NCI-H2029 (cell line): ENCODE data around the gene GOPC.
"Not testable (repeated sequence)": the region's sequence is repeated elsewhere in the genome, so short reads cannot be mapped to it uniquely, and the experiment has no call there.

ENCODE experiments used
- DNase-seq: peaks from one replicate; lab custom pipeline; 2025; lab: John Stamatoyannopoulos, UW

The GOPC gene

DNA sequence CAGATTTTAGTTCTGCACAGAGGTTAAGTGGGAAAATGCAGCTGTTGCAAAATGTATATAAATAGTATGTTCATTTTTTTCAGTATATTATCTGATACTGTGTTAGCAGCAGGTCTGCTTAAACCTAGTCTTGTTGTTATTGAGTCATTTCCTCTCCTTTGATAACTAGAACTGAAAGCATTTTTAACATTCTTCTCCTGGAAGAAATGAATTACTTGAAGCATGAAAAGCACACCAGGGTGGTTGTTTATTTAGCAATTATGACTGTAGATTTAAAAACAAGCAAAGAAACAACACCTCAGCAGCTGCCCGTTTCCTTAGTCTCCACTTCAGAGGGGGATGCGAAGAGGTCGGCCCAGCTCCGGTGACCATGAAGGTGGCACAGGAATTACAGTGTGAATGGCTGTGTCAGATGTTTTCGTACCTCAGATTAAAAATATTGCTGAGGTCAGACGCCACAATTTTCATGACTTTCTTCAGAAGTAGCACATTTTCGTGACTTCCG lies 53.5 kb downstream of the GOPC start:
- no peak for DNase-seq

DNA sequence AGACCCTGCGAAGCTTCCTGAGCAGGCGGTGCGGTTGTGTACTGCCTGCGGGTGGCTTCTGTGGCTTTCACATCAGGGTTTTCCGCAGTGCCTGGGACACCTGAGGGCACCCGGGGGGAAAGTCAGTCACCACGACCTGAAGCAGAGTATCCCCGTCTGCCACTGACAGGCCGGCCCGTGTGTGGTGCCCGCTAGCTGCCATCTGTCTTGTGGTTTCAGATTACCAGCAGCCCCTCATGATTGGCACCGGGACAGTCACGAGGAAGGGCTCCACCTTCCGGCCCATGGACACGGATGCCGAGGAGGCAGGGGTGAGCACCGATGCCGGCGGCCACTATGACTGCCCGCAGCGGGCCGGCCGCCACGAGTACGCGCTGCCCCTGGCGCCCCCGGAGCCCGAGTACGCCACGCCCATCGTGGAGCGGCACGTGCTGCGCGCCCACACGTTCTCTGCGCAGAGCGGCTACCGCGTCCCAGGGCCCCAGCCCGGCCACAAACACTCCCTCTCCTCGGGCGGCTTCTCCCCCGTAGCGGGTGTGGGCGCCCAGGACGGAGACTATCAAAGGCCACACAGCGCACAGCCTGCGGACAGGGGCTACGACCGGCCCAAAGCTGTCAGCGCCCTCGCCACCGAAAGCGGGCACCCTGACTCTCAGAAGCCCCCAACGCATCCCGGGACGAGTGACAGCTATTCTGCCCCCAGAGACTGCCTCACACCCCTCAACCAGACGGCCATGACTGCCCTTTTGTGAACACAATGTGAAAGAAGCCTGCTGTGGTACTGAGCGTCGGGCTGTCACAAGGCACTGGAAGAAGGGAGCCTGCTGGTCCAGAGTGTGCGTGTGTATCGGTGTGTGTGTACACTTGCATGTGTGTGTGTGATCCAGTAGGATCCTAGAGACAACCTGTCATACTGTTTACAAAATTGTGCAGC lies 54.4 kb downstream of the GOPC start:
- DNase-seq = peak; percentile 20

DNA sequence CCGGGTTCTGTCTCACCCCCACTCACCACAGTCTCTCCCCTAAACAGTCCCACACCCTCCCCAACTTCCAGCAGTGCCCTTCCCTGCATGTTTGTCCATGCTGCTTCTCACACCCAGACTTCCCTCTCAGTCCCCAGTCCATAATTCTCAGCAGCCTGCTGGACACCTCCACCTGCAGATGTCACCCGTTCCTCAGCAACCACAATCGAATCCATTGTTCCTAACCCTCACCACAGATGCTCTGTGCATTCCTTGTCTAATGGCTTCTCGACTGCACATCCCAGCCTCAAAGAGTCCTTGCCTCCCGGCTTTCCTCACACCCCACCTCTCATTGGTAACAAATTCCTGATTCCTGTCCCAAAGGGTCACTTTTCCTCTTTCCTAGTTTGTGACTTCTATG lies 55.6 kb downstream of the GOPC start:
- DNase-seq = no peak

DNA sequence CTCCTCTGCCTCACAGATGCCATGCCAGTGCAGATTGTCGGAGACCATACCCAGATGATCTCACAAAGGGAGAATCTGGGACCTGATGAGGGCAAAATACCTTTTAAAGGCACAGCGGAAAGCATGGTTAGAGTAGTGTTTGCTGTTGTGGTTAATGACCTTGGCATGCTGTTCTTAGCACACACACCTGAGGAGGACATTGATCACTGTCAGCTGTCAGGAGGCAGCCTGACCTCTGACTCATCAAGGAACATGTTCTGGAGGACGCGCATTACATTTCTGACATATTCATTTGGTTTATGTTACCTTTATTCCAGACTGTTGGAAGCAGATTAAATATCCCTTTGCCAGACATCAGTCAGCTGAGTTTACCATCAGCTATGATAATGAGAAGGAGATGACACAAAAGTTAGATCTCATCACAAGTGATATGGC lies 57.1 kb downstream of the GOPC start:
- DNase-seq = peak; percentile 98

DNA sequence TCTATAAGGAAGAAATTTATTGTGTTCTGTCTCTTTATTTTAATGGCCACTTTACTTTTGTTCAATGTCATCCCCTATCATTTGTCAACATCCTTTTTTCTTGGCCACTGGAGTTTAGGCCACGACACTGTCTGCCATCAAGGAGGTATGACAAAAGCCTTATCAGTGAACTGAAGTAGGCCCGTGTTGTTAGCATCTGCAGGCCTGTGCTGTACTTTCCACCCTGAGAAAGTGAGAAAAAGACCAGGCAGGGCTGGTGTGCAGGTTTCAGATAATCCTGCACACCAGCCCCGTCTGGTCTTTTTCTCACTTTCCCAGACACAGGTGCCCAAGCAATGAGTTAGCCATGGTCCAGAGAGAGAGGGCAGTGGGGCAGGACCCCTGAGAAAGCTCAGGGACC lies 57.6 kb downstream of the GOPC start:
- peak; percentile 54 for DNase-seq

DNA sequence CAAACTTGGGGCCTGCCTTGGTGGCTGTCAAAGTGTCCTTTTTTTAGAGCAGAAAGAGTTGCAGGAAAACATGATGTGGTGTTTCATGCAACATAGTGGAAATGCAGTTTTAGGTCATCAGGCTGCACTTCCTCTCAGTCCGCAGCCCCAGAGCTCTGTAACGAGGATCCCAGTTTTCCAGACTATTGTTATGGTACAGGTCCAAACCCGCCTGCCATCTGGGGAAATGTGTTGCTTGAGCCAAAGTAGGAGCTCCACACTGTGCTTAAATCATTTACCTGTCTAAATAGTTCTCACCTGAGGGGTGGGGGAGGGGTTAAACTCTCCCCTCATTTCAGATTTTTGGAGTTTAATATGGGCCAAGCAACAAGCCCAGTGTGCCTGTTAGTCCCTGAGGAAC lies 59.8 kb downstream of the GOPC start:
- DNase-seq = no peak

DNA sequence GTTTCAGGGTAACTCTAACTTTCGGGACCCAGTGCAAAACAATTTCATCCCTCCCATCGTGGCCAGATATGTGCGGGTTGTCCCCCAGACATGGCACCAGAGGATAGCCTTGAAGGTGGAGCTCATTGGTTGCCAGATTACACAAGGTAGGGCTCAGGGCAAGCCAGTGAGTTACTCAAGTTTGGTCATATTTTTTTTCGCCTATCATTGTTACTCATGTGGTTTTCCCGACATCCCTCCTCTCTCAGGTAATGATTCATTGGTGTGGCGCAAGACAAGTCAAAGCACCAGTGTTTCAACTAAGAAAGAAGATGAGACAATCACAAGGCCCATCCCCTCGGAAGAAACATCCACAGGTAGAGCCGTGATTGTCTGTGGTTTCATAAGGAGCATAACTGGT lies 61.6 kb downstream of the GOPC start:
- DNase-seq = no peak

DNA sequence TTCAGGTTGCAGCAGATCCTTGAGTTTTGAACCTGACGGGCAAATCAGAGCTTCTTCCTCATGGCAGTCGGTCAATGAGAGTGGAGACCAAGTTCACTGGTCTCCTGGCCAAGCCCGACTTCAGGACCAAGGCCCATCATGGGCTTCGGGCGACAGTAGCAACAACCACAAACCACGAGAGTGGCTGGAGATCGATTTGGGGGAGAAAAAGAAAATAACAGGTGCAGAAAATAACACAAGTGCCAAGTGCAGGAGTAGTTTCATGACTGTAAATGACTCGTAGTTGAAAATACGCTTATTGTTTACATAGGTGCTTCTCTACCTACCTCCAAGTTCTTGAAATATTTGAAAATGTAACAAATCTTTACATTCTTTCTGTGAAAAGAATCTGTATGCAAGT lies 63.7 kb downstream of the GOPC start:
- no peak for DNase-seq

DNA sequence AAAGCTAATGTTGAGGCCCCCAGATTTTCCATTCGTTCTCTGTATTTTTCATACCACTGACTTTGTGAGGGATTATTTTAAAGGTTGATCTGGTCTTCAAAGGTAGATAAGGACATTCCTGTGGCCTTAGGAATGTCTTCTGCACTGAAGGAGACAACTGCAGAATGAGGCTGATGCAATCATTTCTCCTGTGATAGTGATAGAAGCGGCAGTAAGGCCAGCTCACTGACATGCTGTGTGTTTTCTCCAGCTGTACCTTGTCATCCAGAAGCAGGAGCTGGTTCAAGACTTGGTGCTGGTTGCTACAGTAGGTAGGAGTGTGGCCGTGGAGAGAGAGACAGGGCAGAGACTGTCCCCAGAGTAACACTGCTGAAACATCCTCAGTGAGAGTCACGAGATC lies 66.0 kb downstream of the GOPC start:
- DNase-seq = no peak

DNA sequence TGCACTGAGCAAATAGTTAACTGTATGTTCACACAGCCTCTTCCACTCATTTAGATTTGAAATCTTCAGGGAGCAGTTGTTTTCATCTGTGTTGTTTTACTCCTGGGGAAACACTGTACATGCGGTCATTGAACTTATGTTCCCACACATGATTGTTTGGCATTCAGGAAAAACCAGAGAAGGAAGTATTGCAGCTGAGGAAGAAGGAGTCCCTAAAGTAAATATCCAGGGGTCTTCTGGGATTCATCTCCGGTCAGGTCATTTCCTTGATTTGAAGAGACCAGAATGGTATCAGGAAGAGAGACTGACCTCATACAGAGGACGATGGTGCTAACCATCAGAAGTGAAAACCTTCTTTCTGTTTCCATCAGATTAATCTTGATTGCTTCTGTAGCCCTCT lies 67.3 kb downstream of the GOPC start:
- DNase-seq = no peak

DNA sequence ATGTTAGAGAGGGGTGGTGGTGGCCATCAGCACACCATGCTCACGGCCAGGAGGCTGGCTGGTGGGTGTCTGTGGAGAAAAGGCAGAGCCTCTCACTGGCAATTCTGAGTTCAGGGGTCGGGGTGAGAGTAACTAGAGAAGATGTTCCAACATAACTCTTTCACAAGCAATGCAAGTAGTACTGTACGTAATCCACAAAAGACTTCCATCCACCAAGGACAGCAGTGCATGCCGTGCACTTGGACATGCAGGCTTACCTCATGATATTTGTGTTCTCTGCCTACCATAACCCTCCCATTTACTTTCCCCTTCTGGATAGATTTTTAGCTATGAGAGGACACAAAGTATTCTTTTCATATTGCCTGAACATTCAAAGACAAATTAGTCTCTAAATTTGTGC lies 68.5 kb downstream of the GOPC start:
- DNase-seq = no peak

DNA sequence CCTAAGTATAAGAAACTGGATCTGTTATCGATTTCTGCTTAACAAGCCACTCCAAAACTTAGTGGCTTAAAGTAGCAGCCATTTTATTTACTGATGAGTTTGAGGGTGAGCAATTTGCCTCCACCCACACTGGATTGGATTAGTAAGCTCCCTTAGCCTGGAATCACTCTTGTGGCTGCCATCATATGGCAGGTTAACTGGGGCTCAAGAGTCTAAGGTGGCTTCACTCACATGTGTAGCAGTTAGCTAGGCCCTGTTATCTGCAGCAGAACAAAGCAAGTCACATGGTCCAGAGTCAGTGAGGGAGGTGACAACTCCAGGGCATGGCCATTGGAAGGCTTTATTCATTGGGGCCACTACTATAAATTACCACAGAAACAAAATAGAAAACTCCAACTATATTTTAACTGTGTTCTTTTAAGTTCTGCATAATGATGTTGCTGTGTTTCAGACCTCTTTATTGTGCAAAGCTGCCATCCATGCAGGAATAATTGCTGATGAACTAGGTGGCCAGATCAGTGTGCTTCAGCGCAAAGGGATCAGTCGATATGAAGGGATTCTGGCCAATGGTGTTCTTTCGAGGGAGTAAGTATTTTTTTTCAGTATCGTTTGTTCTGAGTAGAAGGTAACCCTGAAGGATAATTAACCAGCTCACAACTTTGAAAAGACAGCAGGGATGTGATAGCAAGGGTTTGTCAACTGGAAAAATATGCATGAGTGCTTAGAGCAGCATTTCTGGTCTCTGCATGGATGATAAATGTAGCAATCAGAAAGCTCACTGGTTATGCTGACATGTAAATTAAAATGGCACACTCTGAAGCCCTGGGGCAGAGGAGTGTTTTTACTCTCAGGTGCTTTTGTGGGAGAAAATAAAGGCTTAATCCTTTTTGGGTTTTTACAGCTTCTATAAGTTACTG lies 70.2 kb downstream of the GOPC start:
- no peak for DNase-seq

DNA sequence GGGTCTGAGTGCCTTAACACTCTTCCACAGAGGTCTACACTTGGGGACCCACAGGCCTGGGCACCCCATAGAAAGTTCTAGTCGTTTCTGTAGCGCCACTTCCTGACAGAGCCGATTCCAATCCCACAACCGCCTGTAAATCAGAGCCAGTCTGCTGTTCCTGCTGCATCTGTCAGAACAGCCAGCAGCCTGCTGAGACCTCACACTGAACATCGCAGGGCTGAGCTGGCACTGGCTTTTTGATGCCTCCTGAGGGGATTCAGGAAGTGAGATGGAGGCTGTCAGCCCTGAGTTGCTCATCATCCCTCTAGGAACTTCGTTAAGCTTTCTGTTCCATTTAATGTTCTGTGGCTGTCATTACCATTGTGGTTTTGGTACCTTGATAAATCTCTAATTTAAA lies 71.0 kb downstream of the GOPC start:
- DNase-seq = no peak

DNA sequence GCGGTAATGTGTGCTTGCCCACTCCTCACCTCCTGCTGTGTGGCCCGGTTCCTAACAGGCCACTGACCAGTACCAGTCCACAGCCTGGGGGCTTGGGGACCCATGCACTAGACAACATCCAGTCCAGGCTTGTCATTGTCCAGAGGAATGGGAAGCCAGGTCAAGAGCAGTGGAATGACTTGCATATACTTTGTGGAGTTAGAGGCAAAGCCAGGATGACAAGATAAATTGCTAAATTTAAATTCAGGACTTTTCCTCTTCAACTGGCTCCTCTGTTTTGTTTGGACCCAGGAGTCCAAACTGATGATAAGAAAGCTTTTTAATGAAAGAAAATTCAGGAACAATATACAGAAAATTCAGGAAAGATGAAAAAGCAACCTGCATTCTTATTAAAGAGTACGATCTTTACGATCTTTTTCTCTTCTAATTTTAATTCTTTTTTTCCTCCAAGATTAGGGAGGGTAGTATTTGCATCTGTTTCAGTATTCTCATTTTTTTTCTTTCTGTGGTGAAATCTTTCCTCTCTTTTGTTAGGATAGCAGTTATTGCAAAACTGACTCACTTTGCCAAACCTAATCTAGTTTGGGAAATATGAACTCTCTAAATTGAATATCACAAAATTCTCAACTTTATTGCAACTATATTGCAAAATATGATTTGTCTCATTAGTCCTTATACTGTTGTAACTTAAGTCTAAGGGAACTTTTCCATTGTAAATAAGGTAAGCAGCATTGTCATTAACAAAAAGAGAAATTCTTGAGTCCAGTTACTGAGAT lies 71.7 kb downstream of the GOPC start:
- DNase-seq = no peak

DNA sequence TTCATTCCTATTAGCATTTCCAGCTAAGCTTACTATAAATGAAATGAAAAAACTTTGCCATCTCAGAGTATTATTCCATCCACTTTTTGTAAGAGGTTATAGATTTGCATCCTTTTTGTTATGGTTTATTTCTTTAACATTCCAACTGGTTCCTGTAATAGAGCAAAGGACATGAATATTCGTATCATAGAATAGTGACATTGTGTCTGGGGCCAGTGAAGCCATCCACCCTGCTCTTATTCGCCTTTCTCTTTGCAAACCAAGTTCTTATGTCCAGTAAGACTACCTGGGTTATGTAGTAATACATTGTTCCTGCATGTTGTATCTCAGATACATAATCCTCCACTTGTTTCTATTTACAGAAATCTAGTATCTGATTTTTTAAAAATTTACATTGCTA lies 76.7 kb downstream of the GOPC start:
- DNase-seq = no peak

DNA sequence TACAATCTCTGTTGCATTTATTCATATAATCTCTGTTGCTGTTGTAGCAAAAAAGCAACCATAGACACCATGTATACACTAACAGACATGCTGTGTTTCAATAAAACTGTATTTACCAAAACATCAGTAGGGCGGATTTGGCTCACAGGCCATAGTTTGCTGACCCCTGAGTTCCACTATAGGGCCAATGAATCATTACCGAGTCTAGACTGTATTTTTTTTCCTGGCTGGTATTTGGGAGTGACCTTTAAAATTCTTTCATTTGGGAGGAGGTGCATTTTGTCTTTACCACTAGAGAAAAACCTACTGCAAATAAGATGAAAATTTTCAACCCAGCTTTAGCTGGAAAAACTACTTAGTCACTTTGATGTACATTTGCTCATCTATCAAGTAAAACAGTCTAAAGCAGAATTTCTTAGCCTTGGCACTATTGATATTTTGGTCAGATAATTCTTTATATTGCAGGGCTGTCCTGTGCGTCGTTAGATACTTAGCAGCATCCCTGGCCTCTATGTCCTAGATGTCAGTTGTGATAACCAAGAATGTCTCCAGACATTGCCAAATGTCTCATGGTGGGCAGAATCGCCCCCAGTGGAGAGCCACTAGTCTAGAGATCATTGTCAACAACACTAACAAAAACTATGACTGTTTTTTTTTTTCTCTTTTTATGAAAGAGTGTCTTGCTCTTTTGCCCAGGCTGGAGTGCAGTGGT lies 80.4 kb downstream of the GOPC start:
- DNase-seq = no peak

DNA sequence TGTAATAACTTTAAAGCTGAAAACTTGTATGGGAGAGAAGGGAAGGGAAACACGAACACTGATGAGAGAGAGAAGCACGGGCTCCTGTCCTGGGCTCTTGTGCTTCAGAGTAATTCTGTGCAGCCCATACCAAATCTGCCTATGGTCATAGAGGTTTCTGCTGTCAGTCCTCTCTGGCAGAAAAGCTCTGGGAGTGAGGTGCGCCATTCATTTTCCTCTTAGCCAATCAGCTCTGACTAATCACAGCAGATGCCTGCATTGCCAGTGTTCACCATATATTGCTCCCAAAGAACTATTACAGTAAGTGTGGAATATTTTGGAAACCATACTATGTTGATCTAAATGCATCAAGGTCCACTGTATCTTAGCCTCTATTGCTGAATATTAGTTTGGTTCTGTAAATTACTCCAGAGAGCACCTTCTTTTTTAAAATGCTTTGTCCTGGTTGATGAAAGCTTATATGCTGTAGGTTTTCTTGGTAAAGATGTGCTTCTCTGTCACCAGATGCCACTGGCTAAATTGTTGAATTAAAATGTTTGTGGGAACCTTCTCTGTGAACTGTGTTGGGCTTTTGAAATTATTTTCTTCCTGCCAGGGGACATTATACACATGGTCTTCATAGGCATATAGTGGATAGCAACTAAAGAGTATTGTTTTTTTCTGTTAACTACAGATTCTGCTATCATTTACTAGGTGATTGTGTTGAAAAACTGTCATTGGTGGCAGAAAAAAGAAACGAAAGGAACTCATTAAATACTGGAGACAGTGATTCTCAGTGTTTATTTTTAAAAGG lies 81.5 kb downstream of the GOPC start:
- no peak for DNase-seq

DNA sequence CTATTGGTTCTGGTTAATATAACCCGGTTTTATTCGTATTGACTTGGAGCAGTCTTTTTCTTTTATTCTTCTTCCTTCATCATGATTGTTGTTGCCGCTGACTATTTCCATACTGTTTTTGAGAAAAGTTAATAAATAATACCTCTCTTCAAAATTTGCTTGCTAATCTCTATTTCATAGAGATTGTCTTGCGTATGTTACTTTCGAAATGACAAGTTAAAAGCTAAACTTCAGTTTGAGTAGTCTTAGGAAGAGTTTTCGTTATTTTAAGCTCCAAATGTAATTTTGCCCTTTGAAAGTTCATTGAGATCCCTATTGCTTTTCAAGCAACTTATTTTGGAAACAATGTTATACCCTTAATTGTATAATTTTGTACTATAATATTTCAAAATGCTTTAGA lies 83.4 kb downstream of the GOPC start:
- no peak for DNase-seq

DNA sequence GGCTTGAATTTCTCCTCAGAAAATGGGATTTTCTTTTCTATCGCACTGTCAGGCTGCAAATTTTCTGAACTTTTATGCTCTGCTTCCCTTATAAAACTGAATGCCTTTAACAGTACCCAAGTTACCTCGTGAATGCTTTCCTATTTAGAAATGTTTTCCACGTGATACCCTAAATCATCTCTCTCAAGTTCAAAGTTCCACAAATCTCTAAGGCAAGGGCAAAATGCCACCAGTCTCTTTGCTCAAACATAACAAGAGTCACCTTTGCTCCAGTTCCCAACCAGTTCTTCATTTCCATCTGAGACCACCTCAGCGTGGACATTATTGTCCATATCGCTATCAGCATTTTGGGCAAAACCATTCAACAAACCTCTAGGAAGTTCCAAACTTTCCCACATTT lies 84.3 kb downstream of the GOPC start:
- DNase-seq = not testable (repeated sequence)

DNA sequence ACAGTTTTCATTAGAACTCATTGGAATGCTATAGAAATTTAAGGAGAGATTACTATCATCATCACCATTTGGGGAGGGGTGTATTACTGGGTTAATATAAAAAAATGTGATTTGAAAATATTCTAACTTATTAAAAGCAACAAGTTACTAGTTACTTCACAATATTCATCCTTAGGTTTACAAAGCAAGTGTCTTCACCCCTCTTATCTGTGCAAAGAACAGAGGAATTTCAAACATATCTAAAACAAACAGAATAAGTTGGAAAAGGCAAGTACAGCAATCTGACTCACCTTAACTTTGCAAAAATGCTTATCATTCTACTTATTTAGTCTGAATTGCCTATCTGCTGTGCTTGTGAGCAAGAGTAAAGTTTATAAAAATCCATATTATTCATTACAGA lies 87.0 kb downstream of the GOPC start:
- DNase-seq = no peak

DNA sequence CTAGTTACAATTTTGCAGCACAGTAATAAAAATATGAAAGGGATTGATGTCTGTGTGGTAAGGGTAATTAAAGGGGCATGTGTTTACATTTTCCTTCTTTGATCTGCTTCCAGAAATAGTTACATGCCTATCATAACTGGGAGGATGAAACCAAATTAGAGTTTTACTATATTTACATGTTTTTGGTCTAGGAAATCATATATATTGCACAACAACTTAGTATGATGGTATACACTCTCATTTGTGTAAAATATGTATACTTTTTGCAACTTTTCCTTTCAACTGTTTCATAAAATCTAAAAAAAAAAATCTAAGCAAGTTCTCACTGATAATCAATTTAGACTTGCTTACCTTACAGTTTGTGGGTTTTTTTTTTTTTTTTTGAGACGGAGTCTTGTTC lies 87.7 kb downstream of the GOPC start:
- no peak for DNase-seq
